Heart left ventricle (tissue), 16 donors: Measurements from ENCODE around the gene RAD51B. TPM values are rescaled to one million over a fixed set of nuclear protein-coding genes. Genes with fewer than 3 reads are reported as not detected.

Experiments
- ATAC-seq, 4 donors: fragments of 200-7000 bp; cut with Tn5 transposase; one replicate each; pipeline ENCODE4 v1.9.1; 2020 to 2022; ENCODE audit warnings: moderate library complexity in 4 of 4, mild to moderate bottlenecking in 3 of 4, moderate number of reproducible peaks in 1 of 4
- DNase-seq, 5 donors: peaks; one replicate each; pipeline ENCODE4 v3.0.0-alpha.2; 2020
- H3K27ac ChIP-seq, 12 donors: fragments of 200-600 bp; sonication (generic) in 4 of 12; one replicate each; pipeline versions ENCODE4 v1.5.0 to v1.8.0; 2016 to 2022; ENCODE audit warnings: mild to moderate bottlenecking in 2 of 12
- H3K27me3 ChIP-seq, 9 donors: fragments of 200-600 bp; sonication (generic) in 2 of 9; one replicate each; pipeline versions ENCODE4 v1.5.1 to v1.8.0; 2016 to 2022; ENCODE audit warnings: mild to moderate bottlenecking in 3 of 9
- H3K36me3 ChIP-seq, 9 donors: fragments of 200-600 bp; sonication (generic) in 2 of 9; one replicate each; pipeline versions ENCODE4 v1.5.0 to v1.8.0; 2018 to 2022; ENCODE audit warnings: mild to moderate bottlenecking in 2 of 9
- H3K4me1 ChIP-seq, 12 donors: fragments of 200-600 bp; sonication (generic) in 4 of 12; one replicate each; pipeline versions ENCODE4 v1.5.0 to v1.8.0; 2016 to 2022; ENCODE audit warnings: mild to moderate bottlenecking in 3 of 12
- H3K4me3 ChIP-seq, 12 donors: fragments of 200-600 bp; sonication (generic) in 4 of 12; one replicate each; pipeline versions ENCODE4 v1.5.0 to v1.8.0; 2017 to 2022; ENCODE audit warnings: mild to moderate bottlenecking in 9 of 12, moderate library complexity in 4 of 12
- H3K9me3 ChIP-seq, 12 donors: fragments of 200-600 bp; sonication (generic) in 4 of 12; one replicate each; pipeline versions ENCODE4 v1.5.0 to v1.8.0; 2016 to 2022; ENCODE audit warnings: mild to moderate bottlenecking in 1 of 12
- CTCF ChIP-seq, 12 donors: fragments of 200-600 bp; sonication (generic) in 4 of 12; IDR thresholded peaks; one replicate each; pipeline versions ENCODE4 v1.5.0 to v1.8.0; 2018 to 2022; ENCODE audit warnings: antibody characterized with exemption in 12 of 12, mild to moderate bottlenecking in 5 of 12
- POLR2A ChIP-seq, 2 donors: fragments of 450-650 bp; IDR thresholded peaks; one replicate each; pipeline ENCODE4 v1.6.1; 2017; ENCODE audit warnings: antibody characterized with exemption in 2 of 2, mild to moderate bottlenecking in 2 of 2, moderate library complexity in 2 of 2
- WGBS, 4 donors: extraction: QIAGEN DNeasy Blood & Tissue Kit in 2 of 4; methylation state at CpG; one replicate each; pipeline versions ENCODE4 v1.1.5 to v1.1.7; 2013 to 2018; 5-methylcytosine and 5-hydroxymethylcytosine counted together
- intact Hi-C, 10 donors: fragments of 100-400 bp; cut with DNase I; formaldehyde crosslinking; loops; one replicate each; pipeline versions ENCODE4 v1.11.1 to v1.14.2; 2022
- polyA plus RNA-seq, 2 donors: library from polyadenylated mRNA; stranded (reverse); fragments of 200-250 nt; gene quantifications; one replicate each; pipeline ENCODE4 v1.2.3, GENCODE V29; 2013
- total RNA-seq, 9 donors: library from RNA; depleted of rRNA in 2 of 9; stranded (reverse); fragments of >200 nt in 2 of 9; fragmentation: NEBNext Ultra II Directional in 3 of 9; extraction: Animal tissue kit (Norgen Biotek cat#: 25700) in 3 of 9; gene quantifications; one replicate each; pipeline versions ENCODE4 v1.1.0 to v1.2.4, GENCODE V29; 2016 to 2023
- donor health status: ischemic (EF 13 %, LVEDD 7.1; RV severe dilation, severe dysfunction).
- donor health status: healthy with polysubstance abuse.
- donor health status: DM: no; HTN: yes; CAD: no.
- donor health status: DM: no; HTN: no; CAD: no.
- donor health status: ischemic (EF 25% LVEDD 6.9; RV normal size, moderate dysfunction).
- donor health status: ischemic (EF 25% LVEDD 5.7; RV mildly dilated, moderate dysfunction).
- donor health status: healthy.
- donor health status: DM: yes; HTN: yes; CAD: no.
- donor health status: ischemic (EF 35%, LVEDD 5.7; RV mildly dilated, moderate dysfunction).
- donor health status: nonischemic (EF 11% LVEDD 7.7; RV severe dilation, severe dysfunction).
- donor health status: DM: yes; HTN: yes; CAD: no.
- donor health status: PGD.
- donor health status: ischemic (EF 29% LVEDD 5.4; RV normal size, mild dysfunction).
- donor health status: nonischemic (EF 23%, LVEDD 6.1; RV moderate dilation, normal function).

Gene RAD51B
- total and polyA plus RNA-seq, 11 donors: 1.3 to 11.3 (median 3.2) TPM

- peaks cover 0 to 52% (median 26%) of the 10 kb centered on the region in 12 donors for H3K4me1 ChIP-seq
- TF ChIP-seq POLR2A (IDR thresholded peaks at IDR 0.05) (no peak), CTCF (IDR thresholded peaks at IDR 0.05) (no peak)
- H3K27ac ChIP-seq: no peak overlapping the region
- intact Hi-C loops: loop anchor here in 2 of 10 donors (5.0 to 10.0 kb wide), 4 partner anchors 43 to 478 kb away; no protein-coding TSS in a partner anchor
- no peak for ATAC-seq
- H3K36me3 ChIP-seq: no peaks in the 10 kb centered on the region
- no peak for DNase-seq
- no peak overlapping the region for H3K4me3 ChIP-seq
- 95 to 98% (median 97%) methylated on average over 3 of the region's 3 CpGs for WGBS, 4 donors
- H3K9me3 ChIP-seq: peaks cover 0 to 9% (median 0%) of the 10 kb centered on the region in 12 donors
- no peaks in the 10 kb centered on the region for H3K27me3 ChIP-seq
Measured at GRCh38 chr14:68724914-68725313, 905.3 kb downstream of the RAD51B start.

- TF ChIP-seq CTCF (IDR thresholded peaks at IDR 0.05) (no peak), POLR2A (IDR thresholded peaks at IDR 0.05) (no peak)
Measured at GRCh38 chr14:68726093-68726695, 906.6 kb downstream of the RAD51B start.

GRCh38 chr14:68727315-68728047 is 907.9 kb downstream of the RAD51B start:
- intact Hi-C loops: loop anchor here in 2 of 10 donors (5.0 to 10.0 kb wide), 4 partner anchors 45 to 480 kb away; no protein-coding TSS in a partner anchor
- H3K9me3 ChIP-seq: no peaks in the 10 kb centered on the region
- ATAC-seq (peak; percentile 34 to 81 (median 62)), DNase-seq (peak in 4 of 5 donors; percentile 36 to 57 (median 48))
- H3K36me3 ChIP-seq: no peaks in the 10 kb centered on the region
- H3K27me3 ChIP-seq: no peaks in the 10 kb centered on the region
- peaks cover 4 to 59% (median 39%) of the 10 kb centered on the region in 12 donors for H3K4me1 ChIP-seq
- no peak overlapping the region for H3K4me3 ChIP-seq
- TF ChIP-seq POLR2A (IDR thresholded peaks at IDR 0.05): no peak
- no peak for TF ChIP-seq CTCF (IDR thresholded peaks at IDR 0.05)
- 52 to 66% (median 59%) methylated on average over 5 of the region's 5 CpGs for WGBS, 4 donors
- peak overlapping the region in 9 of 12 donors; percentile 1 to 78 (median 51) for H3K27ac ChIP-seq

More at GRCh38 chr14:68726093-68726695, 906.6 kb downstream of the RAD51B start:
- WGBS, 4 donors: 88 to 91% (median 89%) methylated on average over 5 of the region's 5 CpGs
- intact Hi-C loops: loop anchor here in 2 of 10 donors (5.0 to 10.0 kb wide), 4 partner anchors 44 to 479 kb away; no protein-coding TSS in a partner anchor
- Histone ChIP-seq H3K27ac (no peak overlapping the region), H3K36me3 (no peaks in the 10 kb centered on the region), H3K27me3 (no peaks in the 10 kb centered on the region), H3K9me3 (no peaks in the 10 kb centered on the region), H3K4me3 (no peak overlapping the region), H3K4me1 (peaks cover 4 to 65% (median 39%) of the 10 kb centered on the region in 12 donors)
- no peak for ATAC-seq
- DNase-seq: no peak
